HEK293T (cell line): Measurements from ENCODE around the gene MDFIC2.

ENCODE experiments used
- BHLHE40 ChIP-seq: fragments of 450-650 bp; IDR thresholded peaks from 2 replicates; pipeline ENCODE4 v1.6.1; 2016; ENCODE audit warnings: mild to moderate bottlenecking, moderate library complexity, borderline replicate concordance
- CTBP1 ChIP-seq: fragments of 450-650 bp; IDR thresholded peaks from 2 replicates; pipeline ENCODE4 v1.6.1; 2016; ENCODE audit warnings: borderline replicate concordance
- ELF4 ChIP-seq: fragments of 450-650 bp; IDR thresholded peaks from 2 replicates; pipeline ENCODE4 v1.6.1; 2017; ENCODE audit warnings: antibody characterized with exemption
- FOXA1 ChIP-seq: fragments of 450-650 bp; IDR thresholded peaks from 2 replicates; pipeline ENCODE4 v1.6.1; 2016; ENCODE audit warnings: mild to moderate bottlenecking
- FOXK2 ChIP-seq: fragments of 450-650 bp; IDR thresholded peaks from 2 replicates; pipeline ENCODE4 v1.6.1; 2016; ENCODE audit warnings: mild to moderate bottlenecking
- FOXM1 ChIP-seq: fragments of 450-650 bp; IDR thresholded peaks from 2 replicates; pipeline ENCODE4 v1.6.1; 2017; ENCODE audit warnings: mild to moderate bottlenecking, borderline replicate concordance
- HDGF ChIP-seq: fragments of 450-650 bp; IDR thresholded peaks from 2 replicates; pipeline ENCODE4 v1.6.1; 2017; ENCODE audit warnings: antibody characterized with exemption, borderline replicate concordance
- NFRKB ChIP-seq: fragments of 450-650 bp; IDR thresholded peaks from 2 replicates; pipeline ENCODE4 v1.6.1; 2016; ENCODE audit warnings: mild to moderate bottlenecking, moderate library complexity
- SP1 ChIP-seq: fragments of 450-650 bp; IDR thresholded peaks from 2 replicates; pipeline ENCODE4 v1.6.1; 2017
- TARDBP ChIP-seq: fragments of 450-650 bp; IDR thresholded peaks from 2 replicates; pipeline ENCODE4 v1.6.1; 2016
- TF ChIP-seq, protein P1 (sequence below): fragments of 450-650 bp; IDR thresholded peaks from 2 replicates; pipeline ENCODE4 v1.6.1; 2016

DNA sequence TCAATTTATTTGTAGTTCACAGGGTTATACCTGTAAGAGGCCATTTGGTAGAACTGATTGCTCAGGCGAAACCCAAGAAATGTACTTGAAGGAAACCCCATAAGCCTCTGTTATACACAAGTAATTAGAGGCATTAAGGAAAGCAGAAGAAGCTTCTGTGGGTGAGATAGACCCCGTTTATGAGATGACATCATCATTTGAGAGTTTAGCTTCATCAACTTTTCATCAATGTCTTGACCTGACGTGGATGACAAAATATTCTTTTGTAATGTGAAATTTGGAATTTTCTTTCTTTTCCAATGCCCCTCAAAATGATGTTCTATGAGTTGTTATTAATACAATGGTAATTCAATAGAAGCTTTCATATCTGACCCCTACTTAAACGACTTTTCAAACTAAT is 136.2 kb downstream of the MDFIC2 start:
- no peak for TF ChIP-seq FOXM1
- TF ChIP-seq, protein P1, sequence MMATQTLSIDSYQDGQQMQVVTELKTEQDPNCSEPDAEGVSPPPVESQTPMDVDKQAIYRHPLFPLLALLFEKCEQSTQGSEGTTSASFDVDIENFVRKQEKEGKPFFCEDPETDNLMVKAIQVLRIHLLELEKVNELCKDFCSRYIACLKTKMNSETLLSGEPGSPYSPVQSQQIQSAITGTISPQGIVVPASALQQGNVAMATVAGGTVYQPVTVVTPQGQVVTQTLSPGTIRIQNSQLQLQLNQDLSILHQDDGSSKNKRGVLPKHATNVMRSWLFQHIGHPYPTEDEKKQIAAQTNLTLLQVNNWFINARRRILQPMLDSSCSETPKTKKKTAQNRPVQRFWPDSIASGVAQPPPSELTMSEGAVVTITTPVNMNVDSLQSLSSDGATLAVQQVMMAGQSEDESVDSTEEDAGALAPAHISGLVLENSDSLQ: no peak
- no peak for TF ChIP-seq TARDBP
- TF ChIP-seq HDGF: no peak
- no peak for TF ChIP-seq BHLHE40
- TF ChIP-seq ELF4: no peak
- no peak for TF ChIP-seq NFRKB
- no peak for TF ChIP-seq SP1
- TF ChIP-seq FOXA1: no peak
- TF ChIP-seq FOXK2: no peak
- no peak for TF ChIP-seq CTBP1
